NCI-H2171 treated with DMSO at 0.1 percent for 48 hours (cell line): Measurements from ENCODE around the gene TIMP2.
"Not testable (repeated sequence)": the region's sequence is repeated elsewhere in the genome, so short reads cannot be mapped to it uniquely, and the experiment has no call there.

ENCODE experiments used
- DNase-seq: peaks from one replicate; lab custom pipeline; 2025; lab: John Stamatoyannopoulos, UW

Gene TIMP2

DNA sequence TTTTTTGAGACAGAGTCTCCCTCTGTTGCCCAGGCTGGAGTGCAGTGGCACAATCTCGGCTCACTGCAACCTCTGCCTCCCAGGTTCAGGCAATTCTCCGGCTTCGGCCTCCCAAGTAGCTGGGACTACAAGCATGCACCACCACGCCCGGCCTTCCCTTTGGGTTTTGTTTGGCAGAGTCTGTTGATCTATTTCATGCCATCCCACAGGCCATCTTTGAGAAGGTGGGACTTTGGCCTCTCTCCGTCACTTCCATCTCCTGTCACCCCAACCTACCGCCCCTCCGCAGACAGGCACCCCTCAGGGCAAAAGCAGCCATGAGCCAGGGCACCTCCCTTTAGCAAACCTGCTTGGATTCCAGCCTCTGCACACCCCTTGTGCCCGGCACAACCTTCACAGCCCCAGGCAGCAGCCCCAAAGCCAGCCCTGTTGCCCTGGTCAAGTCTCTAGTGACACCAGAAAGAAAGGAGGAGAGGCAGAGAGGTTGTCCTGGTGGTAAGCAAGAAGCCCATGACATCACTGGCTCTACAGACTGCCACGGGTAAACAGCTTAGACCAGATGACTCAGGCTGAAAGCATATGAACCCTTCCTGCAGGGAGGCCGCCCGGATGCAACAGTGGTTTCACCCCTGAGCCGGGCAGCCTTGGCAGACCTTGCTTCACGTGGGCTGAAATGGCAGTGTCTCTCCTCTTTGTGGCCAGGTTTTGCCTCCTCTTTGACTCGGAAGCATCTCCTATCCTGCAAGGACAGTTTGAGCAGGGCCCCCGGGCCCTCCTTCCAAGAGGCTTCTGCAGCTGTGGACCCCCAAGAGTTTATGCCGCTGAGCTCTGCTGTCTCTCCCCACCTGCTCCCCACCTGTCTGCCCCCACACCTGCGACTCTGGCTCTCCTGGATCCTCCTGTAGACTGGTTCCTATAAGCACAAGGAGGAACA is 8.1 kb upstream of the TIMP2 start:
- DNase-seq = peak; percentile 60

DNA sequence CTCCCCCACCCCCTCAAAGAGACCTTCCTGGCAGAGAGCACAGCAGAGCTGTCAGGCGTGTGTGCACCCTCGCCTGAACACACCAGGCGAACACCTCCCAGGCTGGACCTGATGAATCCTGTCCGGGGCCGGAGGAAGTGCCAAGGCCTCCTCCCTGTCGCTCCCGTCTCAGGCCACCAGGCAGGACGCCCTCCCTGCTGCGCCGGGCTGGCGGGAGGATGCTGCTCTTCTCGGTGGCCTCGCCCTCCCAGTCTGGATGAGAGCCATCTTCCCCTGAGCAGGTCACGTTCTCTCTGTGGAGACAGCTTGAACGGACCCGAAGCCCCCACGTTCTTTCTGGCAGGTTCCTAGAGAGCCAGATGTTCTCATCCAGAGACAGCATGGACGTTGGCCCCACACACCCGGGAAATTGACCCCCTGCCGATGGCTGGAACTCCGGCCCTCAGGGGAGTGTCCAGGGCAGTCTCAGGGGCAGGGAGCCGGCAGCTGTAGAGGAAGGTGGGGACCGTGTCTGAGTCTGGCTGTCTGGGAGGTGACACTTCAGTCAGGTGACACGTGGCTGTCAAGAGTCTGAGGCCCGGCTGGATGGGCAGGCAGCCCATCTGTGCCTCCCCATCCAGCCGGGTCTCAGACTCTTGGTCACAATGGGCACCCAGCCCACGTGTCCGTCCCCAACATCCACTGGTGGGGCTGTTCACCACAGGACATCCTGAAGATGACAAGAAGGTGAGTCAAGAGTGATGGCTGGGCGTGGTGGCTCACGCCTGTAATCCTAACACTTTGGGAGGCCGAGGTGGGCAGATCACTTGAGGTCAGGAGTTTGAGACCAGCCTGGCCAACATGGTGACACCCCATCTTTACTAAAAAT is 5.0 kb upstream of the TIMP2 start:
- DNase-seq = no peak

DNA sequence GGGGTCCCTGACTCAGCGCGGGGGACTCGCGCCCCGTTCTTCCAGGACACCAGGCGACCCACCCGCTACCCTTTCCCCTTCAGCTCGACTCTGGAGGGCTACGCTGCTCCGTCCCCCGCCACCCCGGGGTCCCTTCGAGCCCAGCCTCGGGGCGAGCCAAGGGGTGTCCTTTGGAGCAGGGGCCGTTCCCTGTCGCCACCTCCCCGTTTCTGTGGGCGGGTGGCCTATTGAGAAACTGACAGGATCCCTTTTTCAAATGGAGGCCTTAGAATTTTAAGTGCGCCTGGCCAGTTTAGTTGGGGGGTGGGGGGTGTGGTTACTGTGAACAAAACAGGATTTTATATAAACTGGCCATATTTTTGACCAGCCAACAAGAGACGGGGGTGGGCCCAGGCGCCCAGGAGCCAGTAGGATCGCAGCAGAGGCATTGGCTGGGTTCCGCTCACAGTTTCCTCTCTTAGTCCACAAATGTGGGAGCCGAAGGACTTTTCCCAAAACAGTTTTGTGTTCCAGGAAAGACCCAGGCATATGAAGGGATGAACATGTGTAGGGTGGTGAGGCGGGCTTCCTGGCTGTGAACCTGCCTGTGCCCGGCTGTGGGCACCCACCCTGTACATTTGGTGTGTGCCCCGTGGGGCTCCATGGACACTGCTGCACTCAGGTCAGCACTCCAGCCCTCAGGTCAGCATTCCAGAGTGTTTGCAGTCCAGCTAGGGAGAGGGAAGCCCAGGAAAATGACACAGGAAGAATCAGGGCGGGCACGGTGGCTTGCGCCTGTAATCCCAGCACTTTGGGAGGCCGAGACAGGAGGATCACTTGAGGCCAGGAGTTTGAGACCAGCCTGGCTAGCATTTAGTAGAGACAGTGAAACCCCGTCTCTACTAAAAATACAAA is 722 bp upstream of the TIMP2 start:
- no peak for DNase-seq

DNA sequence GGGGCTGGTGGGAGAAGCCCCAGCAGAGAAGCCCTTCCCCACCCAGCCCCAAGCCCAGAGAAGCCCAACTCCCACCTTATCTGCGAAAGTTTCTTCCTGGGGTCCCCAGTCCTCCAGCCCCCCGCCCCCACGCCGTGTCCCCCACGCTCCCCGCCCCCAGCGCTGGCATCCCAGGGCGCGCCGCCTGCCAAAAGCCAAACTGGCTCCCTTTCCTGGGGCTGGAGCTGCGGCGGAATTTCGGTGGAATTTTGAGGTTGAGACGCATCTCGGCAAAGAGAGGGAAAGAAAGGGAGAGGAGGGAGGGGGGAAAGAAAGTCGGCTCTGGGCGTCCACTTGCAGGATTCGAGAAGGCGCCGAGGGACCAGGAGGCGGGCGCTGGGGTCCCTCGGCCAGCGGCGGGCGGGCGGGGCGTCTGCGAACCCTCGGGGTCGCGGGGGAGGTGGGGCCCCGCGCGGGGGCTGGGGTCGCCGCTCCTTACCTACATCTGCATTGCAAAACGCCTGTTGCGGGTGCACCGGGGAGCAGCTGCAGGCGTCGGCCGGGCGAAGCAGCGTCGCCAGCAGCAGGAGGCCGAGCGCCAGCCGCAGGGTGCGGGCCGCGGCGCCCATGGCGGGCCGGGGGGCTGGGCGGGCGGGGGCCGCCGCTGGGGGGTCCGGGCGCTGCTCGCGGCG is 571 bp downstream of the TIMP2 start:
- DNase-seq = no peak

DNA sequence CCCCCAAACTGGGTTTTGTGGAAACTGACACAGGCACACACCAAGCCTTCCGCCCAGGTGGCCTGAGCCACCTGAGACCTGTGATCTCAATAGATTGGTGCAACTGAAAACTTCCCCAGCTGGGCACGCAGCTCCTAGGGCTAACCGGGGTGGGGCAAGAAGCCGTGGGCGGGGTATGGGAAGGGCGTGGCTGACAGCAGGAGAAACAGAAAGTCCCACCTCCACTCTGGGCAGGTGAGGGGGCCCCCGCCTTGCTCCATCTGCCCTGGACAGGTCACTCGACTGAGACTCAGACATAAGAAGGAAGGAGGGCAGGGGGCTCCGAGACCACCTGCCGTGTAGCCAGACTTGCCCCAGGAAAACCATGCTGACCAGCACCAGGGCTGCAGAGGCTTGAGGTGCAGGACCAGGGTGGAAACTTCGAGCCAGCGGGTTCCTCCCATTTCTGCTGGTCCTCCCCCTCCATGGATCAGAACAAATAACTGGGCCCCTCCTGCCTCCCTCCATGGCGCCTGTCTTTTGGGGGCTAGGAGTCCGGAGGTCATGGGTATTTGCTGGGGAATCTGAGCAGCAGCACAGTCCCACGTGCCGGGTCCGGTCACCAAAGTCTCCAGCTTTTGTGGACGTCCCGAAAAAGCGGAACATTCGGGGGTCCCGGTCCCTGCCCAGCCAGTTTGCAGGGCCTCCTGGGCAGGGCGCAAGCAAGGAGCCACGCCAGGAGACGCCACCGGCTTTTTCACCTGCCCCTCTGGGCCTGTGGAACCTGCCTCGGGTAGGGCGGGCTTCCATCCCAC is 1.3 kb downstream of the TIMP2 start:
- peak; percentile 58 for DNase-seq

DNA sequence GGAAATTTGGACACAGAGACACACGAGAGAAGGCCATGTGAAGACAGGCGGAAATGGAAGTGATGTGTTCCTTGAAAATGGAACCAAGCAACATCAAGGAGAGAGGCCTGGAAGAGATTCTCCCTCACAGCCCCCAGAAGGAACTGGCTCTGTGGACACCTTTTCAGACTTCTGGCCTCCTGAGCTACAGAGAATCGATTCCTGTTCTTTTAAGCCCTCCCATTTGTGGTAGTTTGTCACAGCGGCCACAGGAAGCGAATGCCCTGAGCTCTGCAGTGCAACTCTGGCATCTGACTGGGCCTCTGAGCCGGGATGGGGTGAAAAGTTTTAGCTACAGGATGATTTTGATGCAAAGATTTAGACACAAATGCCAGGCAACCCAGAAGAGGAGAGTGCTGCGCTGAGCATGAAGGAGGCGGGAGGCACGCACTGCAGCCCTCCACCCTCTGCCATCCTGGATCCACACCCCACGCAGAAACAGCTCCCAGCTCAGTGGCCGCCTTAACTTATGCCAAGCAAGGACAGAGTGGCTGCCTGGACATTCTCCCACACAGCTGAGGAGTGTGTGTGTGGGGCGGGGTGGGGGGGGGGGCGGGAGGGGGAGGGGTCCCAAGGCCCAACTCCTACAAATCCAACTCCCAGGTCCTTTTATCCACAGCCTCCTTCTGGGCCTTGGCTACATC is 2.2 kb downstream of the TIMP2 start:
- no peak for DNase-seq

DNA sequence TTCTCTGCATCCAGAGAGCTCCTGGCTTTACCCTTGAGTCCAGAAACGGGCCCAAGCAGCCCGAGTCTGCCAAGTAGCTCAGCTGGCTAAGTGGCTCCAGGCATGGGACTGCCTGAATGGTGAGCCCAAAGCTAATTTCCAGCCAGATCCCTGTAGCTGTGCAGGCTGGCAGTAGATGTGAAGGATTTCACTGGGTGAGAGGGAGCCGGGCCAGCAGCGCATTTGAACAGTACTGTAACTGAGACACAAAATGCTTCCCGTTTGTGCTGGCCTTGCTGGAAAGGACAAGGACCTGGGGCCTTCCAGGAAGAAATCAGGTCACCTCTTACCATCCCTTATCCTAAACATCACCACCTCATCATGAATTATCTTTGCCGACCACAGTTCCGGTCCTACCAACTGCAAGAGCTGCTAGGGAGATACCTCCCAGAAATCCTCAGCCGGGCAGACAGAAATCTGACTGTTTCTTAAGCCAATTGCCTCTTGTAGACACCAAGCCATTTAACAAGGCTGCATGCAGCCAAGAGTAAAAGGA is 3.7 kb downstream of the TIMP2 start:
- DNase-seq = no peak

DNA sequence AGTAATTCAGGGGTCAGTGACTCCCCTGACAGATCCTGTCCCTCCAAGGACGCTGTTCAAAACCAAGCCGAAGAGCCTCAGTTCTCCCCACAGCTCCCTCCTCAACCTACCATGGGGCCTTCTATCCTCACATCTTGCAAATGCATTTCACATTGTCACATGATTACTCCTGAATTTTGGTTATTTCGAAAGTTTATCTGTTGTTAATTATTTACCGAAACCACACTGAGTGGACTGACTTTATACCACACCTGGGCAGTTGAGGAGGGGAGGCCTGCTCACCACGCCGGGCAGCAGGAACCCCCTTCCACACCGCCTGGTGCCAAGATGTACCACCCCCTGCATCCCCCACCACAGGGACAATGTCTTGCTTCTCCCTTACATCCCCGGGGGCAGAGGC is 4.7 kb downstream of the TIMP2 start:
- DNase-seq = no peak

DNA sequence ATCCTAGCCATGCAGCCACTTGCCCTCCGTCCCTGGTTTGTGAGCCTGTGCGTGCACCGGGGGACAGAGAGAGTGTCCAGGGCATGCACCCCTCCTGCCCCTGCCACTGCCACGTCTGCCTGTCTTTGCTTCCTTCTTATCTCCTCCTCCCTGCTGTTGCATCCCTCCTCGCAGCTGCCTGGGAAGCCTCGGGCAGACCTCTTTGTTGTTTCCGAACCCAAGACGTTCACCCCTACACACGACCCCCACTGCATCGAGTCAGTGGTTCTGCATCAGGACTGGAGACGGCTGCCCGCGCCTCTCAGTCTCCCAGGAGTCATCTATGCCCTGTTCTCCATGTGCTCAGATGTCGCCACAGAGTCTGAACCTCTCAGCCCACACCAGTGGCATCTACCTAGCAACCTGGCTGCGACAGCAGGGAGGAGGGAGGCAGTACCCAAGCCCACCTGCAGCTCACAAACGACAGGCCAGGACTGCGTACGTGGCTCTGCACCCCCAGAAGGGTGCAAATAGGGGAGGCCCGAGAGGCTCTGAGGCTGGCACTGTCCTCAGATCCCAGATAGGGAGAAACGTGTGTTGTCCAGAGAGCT is 5.2 kb downstream of the TIMP2 start:
- DNase-seq = peak; percentile 29

DNA sequence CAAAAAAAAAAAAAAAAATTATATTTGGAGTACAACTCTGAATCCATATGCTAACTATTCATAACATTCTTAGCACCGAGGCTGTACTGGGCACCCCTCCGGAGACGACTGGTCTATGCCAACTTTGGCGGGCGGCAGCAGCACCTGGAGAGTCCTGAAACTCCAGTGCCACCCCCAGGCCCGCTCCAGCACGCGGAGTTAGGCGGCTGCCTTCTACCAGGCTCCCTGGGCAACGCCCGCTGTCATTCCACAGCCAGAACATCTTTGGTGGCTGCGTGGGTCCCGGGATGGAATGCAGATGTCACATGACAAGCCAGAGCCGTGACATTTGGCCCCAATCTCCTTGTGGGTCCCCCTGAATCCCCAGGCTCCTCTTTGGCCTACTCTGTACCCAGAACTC is 6.2 kb downstream of the TIMP2 start:
- no peak for DNase-seq

DNA sequence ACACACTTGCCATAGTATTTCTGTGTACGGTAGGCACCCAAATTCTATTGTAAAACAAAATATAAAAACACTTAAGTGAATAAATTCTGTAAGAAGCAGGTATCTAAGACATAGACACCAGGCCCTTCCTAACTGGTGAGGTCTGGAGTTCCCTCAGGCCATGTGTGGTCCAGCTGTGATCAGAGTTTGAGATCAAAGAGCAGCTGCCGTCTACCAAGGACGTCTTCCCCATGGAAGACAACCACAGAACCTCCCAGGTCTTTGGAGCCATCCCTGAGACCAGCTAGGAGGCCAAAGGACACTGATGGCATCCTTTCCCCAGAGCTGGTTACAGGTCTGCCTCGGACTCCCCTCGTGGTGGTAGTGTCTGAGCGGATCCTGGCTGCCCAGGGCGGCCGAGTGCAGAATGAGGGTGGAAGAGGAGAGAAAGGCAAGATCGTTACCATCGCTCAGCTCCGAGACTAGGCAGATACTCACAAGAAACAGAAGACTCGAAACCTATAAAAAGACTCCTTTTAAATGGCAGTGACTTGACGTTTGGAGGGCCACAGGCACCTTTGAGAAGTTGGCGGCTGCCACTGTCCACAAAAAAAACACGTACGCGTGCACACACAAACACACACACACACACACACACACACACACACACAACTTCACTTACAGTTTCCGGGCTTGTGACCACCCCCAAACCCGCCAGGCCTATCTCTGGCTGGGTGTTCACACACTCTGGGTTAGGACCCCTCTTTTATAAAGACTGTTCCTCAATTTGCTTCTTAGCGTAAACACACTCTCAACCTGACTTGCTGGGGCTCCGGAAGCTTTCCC is 7.5 kb downstream of the TIMP2 start:
- DNase-seq = no peak

DNA sequence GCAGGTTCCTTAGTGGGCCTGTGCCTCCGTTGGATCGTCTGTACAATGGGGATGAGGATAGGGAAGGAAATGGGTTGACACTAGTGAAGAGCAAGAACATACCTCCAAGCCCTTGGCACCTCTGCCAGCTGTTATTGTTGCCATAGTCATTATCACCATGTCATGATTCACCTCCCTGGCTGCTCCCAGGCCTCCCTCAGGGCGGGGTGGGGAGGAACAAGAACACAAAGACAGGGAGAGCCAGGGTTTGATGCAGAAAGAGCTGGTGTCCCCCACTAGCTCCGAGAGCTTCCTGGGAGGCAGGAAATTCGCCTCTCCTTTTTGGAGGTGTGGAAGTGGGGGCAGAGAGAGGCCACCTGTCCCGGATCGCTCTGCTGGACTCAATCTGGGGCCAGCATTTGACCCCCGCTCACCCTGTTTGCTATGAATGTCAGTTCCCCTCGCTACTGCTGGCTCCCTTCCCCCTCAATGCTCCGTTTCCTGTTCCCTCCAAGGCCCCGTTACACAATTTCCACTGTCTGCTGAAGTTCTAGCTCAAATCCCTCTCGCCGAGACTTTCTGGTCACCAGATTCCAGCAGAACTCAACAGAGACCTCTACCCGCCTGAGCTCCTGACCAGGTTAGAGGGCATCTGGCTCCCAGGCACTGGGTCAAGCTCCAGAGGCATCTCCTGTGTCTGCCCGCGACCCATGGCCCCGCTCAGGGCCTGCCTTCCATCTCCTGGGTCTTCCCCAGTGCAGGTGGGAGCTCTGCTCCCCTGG is 9.1 kb downstream of the TIMP2 start:
- DNase-seq = no peak

DNA sequence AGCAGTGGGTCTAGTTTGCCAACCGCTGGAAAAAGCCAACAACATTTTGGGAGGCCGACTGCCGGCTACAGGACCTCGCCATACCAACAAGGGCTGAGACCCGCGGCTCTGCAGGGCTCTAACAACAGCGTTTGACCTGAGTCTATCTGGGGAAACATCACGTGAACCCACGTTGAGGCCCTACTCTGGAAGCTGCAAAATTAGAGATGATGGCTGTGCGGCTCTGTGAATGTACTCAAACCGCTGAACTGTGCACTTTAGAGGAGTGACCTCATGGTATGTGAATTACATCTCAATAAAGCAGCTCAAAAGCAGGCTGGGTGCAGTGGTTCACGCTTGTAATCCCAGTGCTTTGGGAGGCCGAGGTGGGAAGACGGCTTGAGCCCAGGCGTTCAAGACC is 12.1 kb downstream of the TIMP2 start:
- DNase-seq = no peak

DNA sequence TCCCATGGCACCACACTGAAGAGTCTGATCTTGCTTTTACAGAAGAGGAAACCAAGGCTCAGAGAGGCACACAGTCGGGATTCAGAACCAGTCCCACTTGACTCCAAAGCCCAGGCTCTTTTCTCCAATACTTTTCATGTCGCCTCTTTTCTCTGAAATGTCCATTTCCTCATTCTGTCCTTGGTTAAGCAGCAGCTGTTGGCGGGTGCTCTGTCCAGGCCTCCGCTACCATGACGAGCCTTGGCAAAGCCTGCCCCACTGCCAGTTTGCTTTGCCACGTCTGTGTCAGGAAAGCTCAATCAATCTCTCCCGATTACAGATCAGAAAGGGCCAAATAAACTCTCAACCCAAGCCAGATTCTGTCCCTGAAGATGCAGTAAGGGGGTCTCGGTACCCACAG is 13.1 kb downstream of the TIMP2 start:
- no peak for DNase-seq

DNA sequence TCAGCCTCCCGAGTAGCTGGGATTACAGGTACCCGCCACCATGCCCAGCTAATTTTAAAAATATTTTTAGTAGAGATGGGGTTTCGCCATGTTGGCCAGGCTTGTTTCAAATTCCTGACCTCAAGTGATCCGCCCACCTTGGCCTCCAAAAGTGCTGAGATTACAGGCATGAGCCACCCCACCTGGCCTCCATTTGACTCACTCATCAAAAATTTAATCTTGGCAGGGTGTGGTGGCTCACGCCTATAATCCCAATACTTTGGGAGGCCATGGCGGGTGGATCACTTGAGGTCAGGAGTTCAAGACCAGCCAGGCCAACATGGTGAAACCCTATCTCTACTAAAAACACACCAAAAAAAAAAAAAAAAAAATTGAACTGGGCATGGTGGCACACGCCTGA is 13.6 kb downstream of the TIMP2 start:
- not testable (repeated sequence) for DNase-seq

DNA sequence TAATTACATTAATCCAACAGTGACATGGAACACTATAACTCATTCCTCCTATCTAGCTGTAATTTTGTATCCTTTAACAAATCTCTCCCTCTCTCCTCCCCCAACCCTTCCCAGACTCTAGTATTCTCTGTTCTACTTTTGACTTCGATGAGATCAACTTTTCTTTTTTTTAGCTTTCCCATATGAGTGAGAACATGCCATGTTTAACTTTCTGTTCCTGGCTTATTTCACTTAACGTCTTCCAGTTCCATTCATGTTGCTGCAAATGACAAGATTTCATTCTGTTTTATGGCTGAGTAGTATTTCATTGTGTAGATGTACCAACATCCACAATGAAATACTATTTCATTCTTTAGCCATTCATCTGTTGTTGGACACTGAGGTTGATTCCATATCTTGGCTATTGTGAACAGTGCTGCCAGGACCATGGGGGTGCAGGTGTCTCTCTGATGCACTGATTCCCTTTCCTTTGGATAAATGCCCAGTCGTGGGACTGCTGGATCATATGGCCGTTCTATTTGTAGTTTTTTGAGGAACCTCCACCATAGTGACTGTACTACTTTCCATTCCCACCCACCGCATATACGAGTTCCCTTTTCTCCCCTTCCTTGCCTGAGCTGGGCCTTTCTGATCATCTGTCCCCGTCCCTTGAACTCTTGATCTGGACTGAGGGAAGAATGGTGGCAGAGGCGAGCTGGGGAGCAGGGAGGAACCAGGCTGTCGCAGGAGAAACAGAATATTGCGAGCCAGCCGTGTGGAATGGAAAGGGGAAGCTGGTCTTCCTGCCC is 14.5 kb downstream of the TIMP2 start:
- no peak for DNase-seq

DNA sequence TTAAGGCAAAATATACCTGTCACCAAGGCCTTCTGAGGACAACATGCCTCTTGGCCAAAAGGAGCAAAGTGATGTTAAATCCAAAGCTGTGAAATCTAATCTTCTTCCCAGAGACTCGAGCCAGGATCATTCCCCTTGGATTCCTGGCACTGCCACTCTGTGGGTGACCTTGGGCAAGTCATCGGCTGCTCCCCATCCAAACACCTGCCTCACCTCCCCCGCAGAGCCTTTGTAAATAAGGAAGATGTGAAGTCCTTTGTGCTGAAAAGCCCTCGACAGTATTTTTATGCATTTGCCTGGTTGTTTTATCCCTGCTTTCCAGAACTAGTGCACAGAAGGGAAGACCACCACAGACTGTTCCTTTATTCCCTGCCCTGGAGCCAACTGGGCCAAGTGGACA is 16.8 kb downstream of the TIMP2 start:
- DNase-seq = peak; percentile 22
